ENCODE measurements around the gene ZNF429. TPM values are rescaled to one million over a fixed set of nuclear protein-coding genes. Genes with fewer than 3 reads are reported as not detected.

The ZNF429 gene
- total RNA-seq, 6 donors from 2014 or later, result 11.8 to 35.2 (median 24.3) TPM

DNA sequence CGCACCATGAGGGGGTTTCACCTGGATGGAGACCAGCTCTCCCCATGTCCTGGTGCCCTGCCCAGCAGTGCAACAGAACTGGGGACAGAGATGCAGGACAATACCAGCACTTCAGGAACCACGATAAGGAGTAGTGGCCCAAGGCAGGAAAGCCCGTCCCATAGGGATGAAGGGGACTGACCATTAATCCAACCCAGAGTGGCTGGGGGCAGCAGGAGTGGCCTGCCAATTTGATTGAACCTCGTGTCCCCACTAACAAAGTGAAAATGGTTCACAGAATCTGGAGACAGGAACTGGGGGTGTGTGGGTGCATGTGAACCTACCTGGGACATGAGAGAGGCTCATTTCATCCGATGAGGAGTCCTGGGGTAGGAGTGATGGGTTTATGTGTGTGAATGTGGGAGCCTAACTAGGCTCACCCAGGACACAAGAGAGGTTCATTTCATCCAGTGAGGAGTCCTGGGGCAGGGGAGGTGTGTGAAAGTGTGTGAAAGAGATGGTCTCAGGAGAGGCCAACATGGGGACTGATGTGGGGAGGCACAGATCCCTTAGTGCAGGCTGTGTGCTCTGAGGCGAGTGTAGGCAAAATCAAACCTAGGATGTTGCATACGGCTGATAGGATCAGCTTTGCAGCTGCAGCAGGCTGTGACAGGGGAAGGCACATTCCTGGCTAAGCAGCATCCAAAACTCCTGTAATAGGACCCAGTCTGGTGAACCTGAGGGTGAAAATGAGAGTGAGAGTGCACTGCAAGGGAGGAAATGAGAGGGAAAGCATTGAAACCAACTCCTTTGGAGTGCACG lies 98.2 kb downstream of the ZNF429 start:
- Histone ChIP-seq H3K27me3 (no peaks in the 10 kb centered on the region), H3K9me3 (no peaks in the 10 kb centered on the region), H3K4me3 (peak overlapping the region in 3 of 4 donors; percentile 36 to 52 (median 48)), H3K4me1 (peaks cover 8 to 26% (median 11%) of the 10 kb centered on the region in 4 donors), H3K27ac (peak overlapping the region in 3 of 4 donors; percentile 18 to 87 (median 83)), H3K36me3 (no peaks in the 10 kb centered on the region)
- peak in 1 of 2 donors; percentile 22 for ATAC-seq (ENCODE audit: low FRiP score in 2 of 2)
- TF ChIP-seq EP300 (IDR thresholded peaks at IDR 0.05) (no peak), POLR2A (IDR thresholded peaks at IDR 0.05) (no peak), POLR2AphosphoS5 (IDR thresholded peaks at IDR 0.05) (no peak)
- TF ChIP-seq, protein P1, sequence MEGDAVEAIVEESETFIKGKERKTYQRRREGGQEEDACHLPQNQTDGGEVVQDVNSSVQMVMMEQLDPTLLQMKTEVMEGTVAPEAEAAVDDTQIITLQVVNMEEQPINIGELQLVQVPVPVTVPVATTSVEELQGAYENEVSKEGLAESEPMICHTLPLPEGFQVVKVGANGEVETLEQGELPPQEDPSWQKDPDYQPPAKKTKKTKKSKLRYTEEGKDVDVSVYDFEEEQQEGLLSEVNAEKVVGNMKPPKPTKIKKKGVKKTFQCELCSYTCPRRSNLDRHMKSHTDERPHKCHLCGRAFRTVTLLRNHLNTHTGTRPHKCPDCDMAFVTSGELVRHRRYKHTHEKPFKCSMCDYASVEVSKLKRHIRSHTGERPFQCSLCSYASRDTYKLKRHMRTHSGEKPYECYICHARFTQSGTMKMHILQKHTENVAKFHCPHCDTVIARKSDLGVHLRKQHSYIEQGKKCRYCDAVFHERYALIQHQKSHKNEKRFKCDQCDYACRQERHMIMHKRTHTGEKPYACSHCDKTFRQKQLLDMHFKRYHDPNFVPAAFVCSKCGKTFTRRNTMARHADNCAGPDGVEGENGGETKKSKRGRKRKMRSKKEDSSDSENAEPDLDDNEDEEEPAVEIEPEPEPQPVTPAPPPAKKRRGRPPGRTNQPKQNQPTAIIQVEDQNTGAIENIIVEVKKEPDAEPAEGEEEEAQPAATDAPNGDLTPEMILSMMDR (IDR thresholded peaks at IDR 0.05), result no peak
- DNase-seq, result no peak
- 55 to 67% methylated on average over 8 of the region's 8 CpGs for WGBS, 2 donors

- TF ChIP-seq EP300 (IDR thresholded peaks at IDR 0.05) (no peak), POLR2AphosphoS5 (IDR thresholded peaks at IDR 0.05) (no peak), POLR2A (IDR thresholded peaks at IDR 0.05) (no peak)
- TF ChIP-seq, protein P1 (IDR thresholded peaks at IDR 0.05), result no peak
- H3K27me3 ChIP-seq, result no peaks in the 10 kb centered on the region
- peaks cover 8 to 26% (median 11%) of the 10 kb centered on the region in 4 donors for H3K4me1 ChIP-seq
- peak overlapping the region; percentile 36 to 52 (median 48) for H3K4me3 ChIP-seq
- peak overlapping the region; percentile 45 to 87 (median 73) for H3K27ac ChIP-seq
- ATAC-seq (ENCODE audit: low FRiP score in 2 of 2), result peak in 1 of 2 donors; percentile 56
- H3K36me3 ChIP-seq, result no peaks in the 10 kb centered on the region
- DNase-seq, result no peak
- no peaks in the 10 kb centered on the region for H3K9me3 ChIP-seq
- WGBS, 2 donors, result 4 to 6% methylated on average over 4 of the region's 4 CpGs
These were observed 99.0 kb downstream of the ZNF429 start for GRCh38 chr19:21604351-21604926.

Other genes starting within 250 kb of the ZNF429 start
- 10 to 100 TPM in 5 of 6 donors, 1 to 10 TPM in 1; 8.1 to 39.8 (median 12.6) TPM for gene ZNF708, start 176.2 kb upstream of the ZNF429 start, total RNA-seq
- gene ZNF738, start 146.6 kb upstream of the ZNF429 start, total RNA-seq, result 10 to 100 TPM in 1 of 6 donors, 1 to 10 TPM in 5; 4.0 to 27.2 (median 6.8) TPM
- 10 to 100 TPM; 19.0 to 86.3 (median 29.7) TPM for gene ZNF493, start 108.5 kb upstream of the ZNF429 start, total RNA-seq